Activated CD8-positive, alpha-beta memory T cell treated with anti-CD3 and anti-CD28 coated beads for 48 hours (primary cell): ENCODE measurements around the gene PTCD3.

Source experiments
- DNase-seq, 3 experiments: peaks; one replicate each; pipeline ENCODE4 v3.0.0-alpha.2; 2020; ENCODE audit warnings: low read depth in 2 of 3, low spot score in 2 of 3

The PTCD3 gene

DNA sequence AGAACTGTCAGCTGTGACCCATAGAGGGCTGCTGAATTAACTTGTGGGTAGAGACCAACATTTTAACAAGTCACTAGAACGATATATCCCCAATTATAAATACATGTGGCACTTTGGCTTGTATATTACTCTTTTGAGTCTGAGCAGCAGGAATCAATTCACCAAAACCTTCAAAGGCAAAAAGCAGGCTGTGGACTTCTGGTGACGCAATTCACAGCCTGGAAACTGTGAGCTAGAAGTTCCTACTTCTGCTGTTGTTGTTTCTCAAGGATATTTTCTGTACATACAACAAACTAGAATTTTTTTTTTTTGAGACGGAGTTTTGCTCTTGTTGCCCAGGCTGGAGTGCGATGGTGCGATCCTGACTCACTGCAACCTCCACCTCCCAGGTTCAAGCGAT lies 37.3 kb downstream of the PTCD3 start:
- no peak for DNase-seq

DNA sequence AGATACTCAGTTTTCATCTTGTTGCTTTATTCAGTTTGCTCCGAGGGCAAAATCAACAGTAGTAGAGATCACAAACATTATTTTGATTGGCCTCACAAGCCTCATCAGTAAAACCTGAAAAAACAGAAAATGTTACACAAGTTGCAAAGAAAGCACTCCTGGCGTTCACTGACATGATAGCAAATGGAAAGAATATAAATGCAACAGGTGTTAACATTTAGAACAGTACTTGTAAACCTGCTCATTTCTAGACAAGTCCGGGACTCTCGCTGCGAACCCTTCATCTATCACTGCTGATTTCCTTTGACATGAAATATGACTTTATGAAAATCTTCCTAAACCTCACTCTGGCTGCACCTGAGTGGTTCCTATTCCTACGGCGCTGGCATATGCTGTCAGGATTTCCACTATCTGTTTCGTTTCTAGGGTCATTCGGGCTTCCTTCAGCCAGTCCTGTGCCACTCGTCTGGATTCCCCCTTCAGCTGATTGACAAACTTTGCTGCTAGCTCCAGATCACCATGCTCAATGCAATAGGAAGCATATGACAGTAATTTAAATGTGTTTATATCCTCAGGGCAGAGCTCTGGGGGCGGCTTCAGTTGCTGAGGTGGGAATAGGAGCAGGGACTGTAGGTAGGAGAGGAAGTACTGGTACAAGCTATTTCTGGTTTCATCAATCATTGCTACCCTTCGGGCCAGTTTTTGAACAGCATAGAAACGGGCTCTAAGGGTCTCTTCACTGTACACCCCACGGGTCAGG lies 38.1 kb downstream of the PTCD3 start:
- no peak for DNase-seq

DNA sequence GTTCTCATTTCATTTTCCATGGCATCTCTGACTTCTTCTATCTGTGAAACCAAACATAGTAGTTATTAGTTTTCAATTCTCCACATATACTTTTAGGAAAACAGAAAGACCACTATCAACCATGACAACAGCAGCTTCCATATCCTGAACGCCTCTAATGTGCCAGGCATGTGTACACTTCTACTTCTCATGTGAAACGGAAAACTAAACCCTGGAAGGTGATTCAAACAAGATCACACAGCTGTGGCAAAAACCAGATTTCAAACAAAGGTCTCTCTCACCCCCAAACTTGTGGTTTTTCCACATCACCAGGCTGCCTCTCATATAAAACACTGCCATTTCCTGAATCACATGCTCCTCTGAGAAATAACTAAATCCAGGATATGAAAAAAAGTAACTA lies 41.8 kb downstream of the PTCD3 start:
- no peak for DNase-seq

DNA sequence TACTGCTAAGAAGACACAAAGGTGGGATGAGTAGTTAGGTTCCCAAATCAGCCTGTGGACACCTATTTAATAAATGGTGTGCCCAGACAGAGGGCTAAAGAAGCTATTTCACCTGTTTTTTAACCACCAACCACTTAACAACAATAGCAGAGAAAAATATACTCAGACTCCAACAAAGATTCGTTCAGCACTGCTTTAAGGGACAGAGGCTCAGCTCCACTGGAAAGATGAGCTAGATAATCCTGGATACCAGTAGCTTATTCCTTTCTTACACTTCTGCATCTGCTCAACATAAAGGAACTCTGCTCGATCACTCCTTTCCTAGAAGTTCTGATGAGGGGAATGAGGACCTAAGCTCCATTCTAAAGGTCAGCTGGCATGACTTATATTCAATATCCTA lies 44.5 kb downstream of the PTCD3 start:
- DNase-seq = no peak

DNA sequence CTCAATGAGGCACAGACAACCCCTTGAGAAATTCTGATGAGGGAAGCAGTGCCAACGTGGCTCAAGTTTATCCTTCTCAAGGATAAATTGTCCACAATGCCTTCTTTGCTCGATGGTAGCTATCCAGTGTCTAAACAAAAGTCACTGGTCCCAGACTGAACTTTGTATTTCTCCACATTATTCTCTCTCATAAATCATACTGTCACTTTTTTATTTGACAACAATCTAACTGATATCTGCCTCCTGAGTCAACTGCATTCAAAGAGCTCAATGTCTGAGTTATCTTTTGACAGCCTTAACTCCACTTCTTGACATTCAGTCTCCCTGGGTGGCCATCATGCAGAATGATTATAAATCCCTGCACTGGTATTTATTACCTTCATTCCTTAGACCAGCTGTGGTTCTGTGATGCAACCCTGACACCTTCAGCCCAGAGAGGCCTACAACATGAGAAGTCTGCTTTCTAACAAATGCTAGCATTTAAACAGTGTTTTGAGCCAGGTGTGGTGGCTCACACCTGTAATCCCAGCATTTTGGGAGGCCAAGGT lies 51.0 kb downstream of the PTCD3 start:
- DNase-seq = no peak

DNA sequence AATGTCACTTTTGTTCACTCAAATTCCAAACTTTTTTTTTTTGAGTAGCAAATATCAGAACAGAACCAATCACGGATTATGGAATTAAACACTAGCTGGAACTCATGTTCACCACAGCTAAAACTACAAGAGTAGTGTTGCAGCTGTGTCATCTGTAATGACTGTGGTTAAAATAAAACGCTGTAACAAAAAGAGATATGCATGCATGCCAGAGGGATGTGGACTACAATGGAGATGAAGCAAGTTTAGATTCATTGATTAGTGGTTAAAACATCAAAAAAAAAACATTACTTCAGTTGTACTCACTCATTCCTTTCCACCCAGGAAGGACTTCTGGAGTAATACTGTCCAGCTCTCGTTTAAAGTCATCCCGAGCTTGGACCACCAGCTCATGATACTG lies 52.3 kb downstream of the PTCD3 start:
- no peak for DNase-seq

DNA sequence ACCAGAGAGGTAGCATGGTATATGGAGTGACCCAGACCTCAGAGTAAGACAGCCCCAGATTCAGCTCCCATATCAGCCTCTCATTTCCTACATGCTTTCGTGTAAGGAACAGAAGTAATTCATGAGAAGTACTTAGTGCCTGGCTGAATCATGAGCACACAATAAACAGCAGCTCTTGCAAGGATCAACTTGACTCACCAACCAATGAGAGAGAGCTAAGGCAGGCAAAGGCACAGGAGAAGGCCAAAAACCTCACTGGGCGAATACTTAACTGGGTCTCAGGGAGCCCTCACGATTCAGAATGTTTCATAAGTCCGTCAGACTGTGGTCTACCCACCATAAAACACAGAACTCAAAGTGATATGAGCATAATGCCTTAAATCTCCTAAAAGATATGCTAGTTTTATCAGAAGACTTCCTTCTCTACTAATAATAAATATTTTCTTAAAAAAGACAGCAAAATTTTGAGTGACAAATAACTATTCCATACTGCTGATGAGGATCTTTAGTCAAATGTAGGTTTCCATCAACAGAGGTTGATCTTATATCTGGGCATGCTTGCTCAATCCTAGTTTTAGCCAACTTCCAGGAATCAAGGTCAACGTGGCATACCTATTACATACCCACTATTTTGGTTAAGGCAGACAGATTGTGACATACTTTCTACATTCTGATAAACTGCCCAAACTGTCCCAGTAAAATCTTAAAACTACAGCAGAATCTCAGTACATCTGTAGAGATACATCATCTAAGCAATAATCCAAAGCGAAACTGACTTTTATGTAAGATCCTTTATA lies 54.3 kb downstream of the PTCD3 start:
- no peak for DNase-seq

DNA sequence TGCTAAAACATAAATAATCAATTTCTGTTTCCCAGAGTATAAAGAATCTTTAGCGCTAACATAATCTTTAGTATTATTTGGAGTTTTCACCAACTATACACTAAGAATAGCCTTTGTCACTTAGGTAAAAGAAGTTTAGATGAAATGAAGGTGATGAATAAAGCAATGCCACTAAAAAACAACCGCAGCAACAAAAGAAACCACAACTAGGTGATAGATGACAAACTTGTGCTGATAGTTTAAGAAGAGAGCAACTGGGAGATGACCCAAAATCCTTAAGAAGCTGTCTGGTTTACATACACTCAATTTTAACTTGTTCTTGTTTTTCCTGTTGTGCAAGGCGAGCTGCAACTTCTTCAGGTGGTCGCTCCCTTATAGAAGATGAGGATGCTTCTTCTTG lies 64.4 kb downstream of the PTCD3 start:
- DNase-seq = no peak

DNA sequence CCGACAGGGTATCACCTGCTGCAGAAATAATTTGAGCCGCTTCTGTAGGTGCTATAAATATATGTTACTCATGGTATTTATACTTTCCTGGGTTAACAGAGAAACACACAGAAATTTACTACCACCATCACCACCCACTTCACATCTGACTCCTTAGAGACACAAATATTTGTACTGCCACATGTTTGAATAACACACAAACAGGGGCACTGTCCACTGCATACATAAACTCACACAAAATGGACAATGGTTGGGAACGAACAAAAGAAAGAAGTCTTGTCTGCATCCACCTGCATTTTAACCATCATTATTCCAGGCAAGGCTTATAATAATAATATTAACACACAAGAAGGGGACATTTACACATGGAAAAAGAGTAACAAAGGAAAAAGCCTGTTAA lies 65.3 kb downstream of the PTCD3 start:
- no peak for DNase-seq

DNA sequence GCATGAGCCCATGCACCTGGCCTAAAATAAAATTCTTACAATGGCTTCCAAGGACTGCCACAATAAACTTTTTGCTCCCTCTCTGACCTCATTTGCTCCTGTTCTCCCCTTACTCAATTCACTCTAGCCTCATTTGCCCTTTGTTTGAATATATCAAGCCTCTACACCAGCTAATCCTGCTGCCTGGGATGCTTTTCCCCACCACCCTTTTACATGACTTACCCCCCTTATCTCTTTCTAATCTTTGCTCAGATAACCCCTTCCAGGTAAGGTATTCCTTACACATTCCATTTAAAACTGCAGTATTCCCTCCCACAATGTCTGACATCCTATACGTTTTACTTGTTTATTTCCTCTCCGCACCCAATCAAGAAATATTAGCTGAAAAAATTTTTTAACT lies 66.6 kb downstream of the PTCD3 start:
- DNase-seq = no peak

DNA sequence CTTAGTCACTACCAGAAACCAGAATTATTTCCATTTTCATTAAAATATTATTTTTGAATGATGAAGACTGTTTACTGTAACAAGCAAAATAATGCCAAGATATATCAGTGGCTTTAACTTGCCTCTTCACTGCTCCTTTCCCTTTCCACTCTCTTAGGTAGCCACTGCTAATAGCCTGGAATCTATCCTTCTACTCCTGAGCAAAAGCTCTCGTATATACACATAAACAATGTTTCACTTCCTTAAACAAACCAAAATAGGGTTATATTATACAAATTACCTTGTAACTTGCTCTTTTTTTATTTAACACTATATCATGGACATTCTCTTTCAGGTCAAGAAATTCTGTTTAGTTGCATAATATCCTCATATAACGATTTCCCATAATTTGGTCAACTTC lies 68.4 kb downstream of the PTCD3 start:
- no peak for DNase-seq

DNA sequence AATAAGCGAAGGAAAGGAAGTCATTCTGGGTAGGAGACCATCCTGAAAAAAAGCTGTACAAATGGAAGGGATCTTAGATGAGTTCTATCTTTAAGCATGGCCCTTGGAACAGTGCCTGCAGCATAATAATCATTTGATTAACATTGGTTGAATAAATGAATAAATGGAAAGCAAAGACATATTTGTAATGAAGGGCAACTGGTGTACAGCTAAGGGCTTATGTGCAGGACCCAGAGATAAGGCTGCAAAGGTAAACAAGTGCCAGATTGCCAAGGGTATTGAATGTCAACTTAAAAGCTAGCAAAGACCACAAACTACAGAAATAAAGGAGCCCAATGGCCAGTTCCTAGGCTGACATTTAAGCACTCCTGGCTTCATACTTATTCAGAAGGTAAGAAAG lies 69.8 kb downstream of the PTCD3 start:
- DNase-seq = no peak

DNA sequence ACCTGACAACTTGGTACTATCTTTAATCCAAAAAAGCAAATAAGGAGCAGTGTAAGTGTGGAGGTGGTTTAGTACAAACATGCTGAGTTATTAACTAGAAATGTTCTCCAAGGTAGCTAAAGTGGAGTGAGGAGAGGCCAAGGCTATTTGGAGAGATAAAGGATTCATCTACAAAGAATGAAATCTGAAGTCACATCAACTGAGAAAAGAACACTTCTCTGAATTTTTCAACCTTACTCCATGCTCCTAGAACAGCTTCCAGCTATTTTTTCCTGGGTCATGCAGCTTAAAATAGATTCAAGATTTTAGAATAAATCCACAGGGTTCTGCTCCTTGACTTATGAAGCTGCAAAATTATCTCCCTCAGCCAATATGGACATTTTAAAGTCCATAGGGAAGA lies 70.6 kb downstream of the PTCD3 start:
- DNase-seq = no peak

DNA sequence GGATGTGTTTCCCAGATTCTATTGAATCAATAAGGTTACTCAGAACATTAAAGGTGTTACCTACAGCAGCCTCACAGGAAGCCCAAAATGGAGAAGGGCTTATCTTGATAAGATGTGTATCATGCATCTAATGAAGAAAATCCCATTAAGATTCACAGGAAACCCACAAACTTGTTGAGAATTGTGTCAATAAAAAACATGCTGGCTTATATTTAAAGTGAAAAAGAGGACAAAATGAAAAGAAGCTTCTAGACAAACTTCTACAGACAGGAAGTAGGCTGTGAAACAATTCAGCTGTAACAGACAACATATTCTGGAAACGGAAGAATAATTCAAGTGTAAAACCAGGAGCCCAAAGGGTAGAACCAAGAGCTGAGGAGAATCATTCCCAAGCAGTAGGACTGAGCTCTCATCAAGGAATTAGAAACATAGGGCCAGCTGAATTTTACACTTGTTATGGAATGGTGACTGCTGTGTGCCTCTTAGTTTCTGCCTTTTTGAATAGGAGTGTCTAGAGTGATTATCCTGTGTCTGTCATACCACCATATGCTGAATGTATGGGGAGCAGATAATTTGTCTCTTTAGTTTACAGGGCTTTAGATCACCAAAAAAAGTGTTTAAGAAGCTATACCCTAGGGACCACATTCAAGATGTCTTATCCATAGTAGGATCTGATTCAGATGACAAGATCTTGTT lies 79.6 kb downstream of the PTCD3 start:
- DNase-seq = no peak

DNA sequence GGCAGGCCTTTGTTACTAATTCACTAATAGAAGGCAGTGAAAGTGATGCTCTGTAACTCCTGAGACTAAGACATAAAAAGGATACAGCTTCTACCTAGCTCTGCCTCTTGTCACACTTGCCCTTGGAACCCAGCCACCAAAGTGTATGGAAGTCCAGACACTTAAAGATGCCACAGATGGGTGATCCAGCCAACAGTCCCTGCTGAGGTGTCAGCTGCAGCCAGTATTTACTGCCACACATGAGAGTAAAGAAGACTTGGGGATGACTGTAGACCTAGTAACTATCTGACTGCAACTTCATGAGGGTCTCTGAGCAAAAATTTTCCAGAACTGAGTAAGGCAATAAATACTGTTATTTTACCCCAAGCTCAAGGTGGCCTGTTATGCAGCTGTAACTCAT lies 80.4 kb downstream of the PTCD3 start:
- no peak for DNase-seq

DNA sequence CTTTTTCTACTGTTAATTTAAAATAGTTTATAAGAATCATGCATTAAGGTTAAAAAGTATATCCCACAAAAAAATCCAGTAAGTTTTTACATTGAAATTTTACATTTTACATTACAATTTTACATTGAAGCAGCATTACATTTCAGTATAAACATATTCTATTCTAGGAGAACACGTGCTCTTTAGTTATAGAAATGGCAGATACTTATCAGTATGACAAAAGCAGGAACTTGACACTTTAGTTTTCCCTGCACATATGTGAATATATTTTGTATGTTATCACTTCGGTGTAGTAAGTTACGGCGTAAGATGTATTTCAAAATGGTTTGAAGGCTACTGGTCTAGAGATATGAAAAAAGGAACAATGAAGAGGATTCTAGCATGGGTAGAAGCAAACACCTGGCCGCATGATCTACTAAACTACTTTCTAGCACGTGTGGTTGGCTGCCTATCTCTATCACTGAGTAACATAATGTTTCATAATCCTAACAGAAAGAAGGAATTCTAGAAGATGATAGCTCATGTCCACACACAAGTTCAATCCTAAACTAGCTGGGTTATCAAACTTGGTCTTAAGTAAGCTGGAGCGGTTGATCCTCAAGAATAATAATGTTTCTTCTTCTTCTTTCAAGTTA lies 83.9 kb downstream of the PTCD3 start:
- no peak for DNase-seq
